Spleen (tissue), 11 donors: ENCODE data around the gene SLC46A2. TPM values are rescaled to one million over a fixed set of nuclear protein-coding genes. Genes with fewer than 3 reads are reported as not detected.

Source experiments
- DNase-seq: peaks from one replicate; pipeline ENCODE4 v3.0.0-alpha.2; 2020
- H3K27ac ChIP-seq, 8 donors: fragments of 200-600 bp; sonication (generic) in 7 of 8; 1 replicate in 4 of 8; 2 replicates in 4 of 8; pipeline versions ENCODE4 v1.5.0 to v1.8.0; 2016 to 2021; ENCODE audit warnings: inconsistent platforms in 4 of 8, mild to moderate bottlenecking in 4 of 8, moderate library complexity in 1 of 8
- H3K27me3 ChIP-seq, 7 donors: fragments of 200-600 bp; sonication (generic) in 6 of 7; replicated peaks in 1 of 7; 1 replicate in 4 of 7; 2 replicates in 3 of 7; pipeline versions ENCODE4 v1.5.0 to v1.8.0; 2016 to 2021; ENCODE audit warnings: inconsistent platforms in 3 of 7, mild to moderate bottlenecking in 1 of 7
- H3K36me3 ChIP-seq, 6 donors: fragments of 200-600 bp; sonication (generic) in 5 of 6; 1 replicate in 4 of 6; 2 replicates in 2 of 6; pipeline versions ENCODE4 v1.5.0 to v1.8.0; 2016 to 2021; ENCODE audit warnings: inconsistent platforms in 2 of 6
- H3K4me1 ChIP-seq, 6 donors: fragments of 200-600 bp; sonication (generic) in 5 of 6; 1 replicate in 3 of 6; 2 replicates in 3 of 6; pipeline versions ENCODE4 v1.5.0 to v1.8.0; 2016 to 2021; ENCODE audit warnings: inconsistent platforms in 3 of 6
- H3K4me3 ChIP-seq, 8 donors: fragments of 200-600 bp; sonication (generic) in 7 of 8; 1 replicate in 4 of 8; 2 replicates in 4 of 8; pipeline versions ENCODE4 v1.5.0 to v1.8.0; 2016 to 2021; ENCODE audit warnings: inconsistent platforms in 4 of 8, mild to moderate bottlenecking in 4 of 8, moderate library complexity in 2 of 8
- H3K9me3 ChIP-seq, 8 donors: fragments of 200-600 bp; sonication (generic) in 7 of 8; 1 replicate in 4 of 8; 2 replicates in 4 of 8; pipeline versions ENCODE4 v1.5.0 to v1.8.0; 2016 to 2021; ENCODE audit warnings: inconsistent platforms in 4 of 8
- CTCF ChIP-seq, 11 experiments: fragments of 200-600 bp in 7 of 11; fragments of 450-650 bp in 4 of 11; sonication (generic) in 4 of 11; IDR thresholded peaks in 8 of 11; conservative IDR thresholded peaks in 3 of 11; 1 replicate in 7 of 11; 2 replicates in 4 of 11; pipeline versions ENCODE4 v1.4.0 to v1.8.0; 2016 to 2021; ENCODE audit warnings: antibody characterized with exemption in 11 of 11, inconsistent platforms in 4 of 11, mild to moderate bottlenecking in 1 of 11
- POLR2A ChIP-seq, 3 donors: fragments of 450-650 bp; IDR thresholded peaks; one replicate each; pipeline ENCODE4 v1.5.1; 2017; ENCODE audit warnings: antibody characterized with exemption in 3 of 3, mild to moderate bottlenecking in 1 of 3
- POLR2AphosphoS5 ChIP-seq, 3 donors: sonication (generic); formaldehyde crosslinking; IDR thresholded peaks; one replicate each; pipeline ENCODE4 v1.5.1; 2017; ENCODE audit warnings: antibody characterized with exemption in 3 of 3
- WGBS, 5 donors: extraction: QIAGEN DNeasy Blood & Tissue Kit in 3 of 5; methylation state at CpG; one replicate each; pipeline versions ENCODE4 v1.1.5 to v1.1.7; 2013 to 2018; 5-methylcytosine and 5-hydroxymethylcytosine counted together
- intact Hi-C: fragments of 100-400 bp; cut with DNase I; formaldehyde crosslinking; loops from one replicate; pipeline ENCODE4 v1.15.0; 2023; ENCODE audit warnings: low total_unique reads
- polyA plus RNA-seq, 3 donors: library from polyadenylated mRNA; stranded (reverse); fragments of 200-250 nt; gene quantifications; one replicate each; pipeline ENCODE4 v1.2.1, GENCODE V29; 2013
- total RNA-seq, 7 donors: library from RNA; depleted of rRNA in 3 of 7; stranded (reverse); fragments of >200 nt in 3 of 7; fragmentation: NEBNext Ultra II Directional in 4 of 7; extraction: Animal tissue kit (Norgen Biotek cat#: 25700) in 4 of 7; gene quantifications; one replicate each; pipeline versions ENCODE4 v1.1.0 to v1.2.1, GENCODE V29; 2016 to 2021
- donor health status: healthy with polysubstance abuse.
- donor health status: DM: no; HTN: no; CAD: no; lungs with moderate emphysema.
- donor health status: DM: no; HTN: no; CAD: no.
- donor health status: Bipolar disorder and iron deficiency.
- donor health status: healthy.
- donor health status: DM: no; HTN: no; CAD: no.
- donor health status: DM: yes; HTN: yes; CAD: no.

Gene SLC46A2
- total and polyA plus RNA-seq, 10 donors = 0.20 to 5.8 (median 0.94) TPM

DNA sequence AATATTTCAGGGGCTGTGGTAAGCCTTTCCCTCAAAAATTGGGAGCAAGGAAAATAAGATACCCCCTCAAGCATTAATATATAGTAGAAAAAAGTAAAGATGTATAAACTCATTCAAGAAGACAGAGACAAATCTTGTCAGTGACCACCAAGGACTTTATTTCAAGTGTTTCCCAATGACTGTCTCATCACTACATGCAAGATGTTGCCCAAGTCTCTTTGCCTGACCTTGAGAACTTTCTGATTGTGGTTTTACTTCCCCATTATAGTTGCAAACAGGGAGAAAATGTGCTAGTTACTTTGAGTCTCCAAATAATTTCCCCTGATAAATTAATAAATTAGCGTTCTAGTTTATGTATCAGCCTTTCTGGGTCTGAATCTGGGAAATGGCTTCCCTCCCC, 4.0 kb upstream of the SLC46A2 start:
- H3K9me3 ChIP-seq = no peaks in the 10 kb centered on the region
- DNase-seq = no peak
- peak overlapping the region in 1 of 8 donors; percentile 1 for H3K4me3 ChIP-seq
- H3K4me1 ChIP-seq = peaks cover 0 to 59% (median 20%) of the 10 kb centered on the region in 6 donors
- peaks cover 0 to 44% (median 17%) of the 10 kb centered on the region in 7 donors for H3K27me3 ChIP-seq
- no peaks in the 10 kb centered on the region for H3K36me3 ChIP-seq
- 65 to 91% (median 81%) methylated on average over 1 of the region's 1 CpG for WGBS, 5 donors
- H3K27ac ChIP-seq = peak overlapping the region in 4 of 8 donors; percentile 13 to 80 (median 72)
- TF ChIP-seq CTCF (IDR thresholded peaks at IDR 0.05 in 8 of 11, conservative IDR thresholded peaks at IDR 0.05 in 3 of 11) (no peak), POLR2AphosphoS5 (IDR thresholded peaks at IDR 0.05) (no peak), POLR2A (IDR thresholded peaks at IDR 0.05) (no peak)
- intact Hi-C loops = no loop called here

- Histone ChIP-seq H3K9me3 (no peaks in the 10 kb centered on the region), H3K4me3 (peak overlapping the region in 1 of 8 donors; percentile 1), H3K27me3 (peaks cover 0 to 50% (median 17%) of the 10 kb centered on the region in 7 donors), H3K4me1 (peaks cover 0 to 59% (median 18%) of the 10 kb centered on the region in 6 donors), H3K36me3 (no peaks in the 10 kb centered on the region), H3K27ac (peak overlapping the region in 4 of 8 donors; percentile 13 to 80 (median 72))
- no peak for DNase-seq
- 80 to 97% (median 96%) methylated on average over 1 of the region's 1 CpG for WGBS, 5 donors
- no peak for TF ChIP-seq CTCF (IDR thresholded peaks at IDR 0.05 in 8 of 11, conservative IDR thresholded peaks at IDR 0.05 in 3 of 11)
- TF ChIP-seq POLR2A (IDR thresholded peaks at IDR 0.05) = no peak
- no peak for TF ChIP-seq POLR2AphosphoS5 (IDR thresholded peaks at IDR 0.05)
- intact Hi-C loops = no loop called here
Measured at GRCh38 chr9:112894041-112894440, 3.4 kb upstream of the SLC46A2 start.

- Histone ChIP-seq H3K36me3 (no peaks in the 10 kb centered on the region), H3K9me3 (no peaks in the 10 kb centered on the region), H3K4me1 (peaks cover 0 to 49% (median 17%) of the 10 kb centered on the region in 6 donors), H3K27ac (peak overlapping the region in 1 of 8 donors; percentile 80), H3K4me3 (no peak overlapping the region), H3K27me3 (peaks cover 0 to 42% (median 17%) of the 10 kb centered on the region in 7 donors)
- TF ChIP-seq POLR2A (IDR thresholded peaks at IDR 0.05) (no peak), POLR2AphosphoS5 (IDR thresholded peaks at IDR 0.05) (no peak), CTCF (IDR thresholded peaks at IDR 0.05 in 8 of 11, conservative IDR thresholded peaks at IDR 0.05 in 3 of 11) (no peak)
- 86 to 94% (median 93%) methylated on average over 2 of the region's 2 CpGs for WGBS, 5 donors
- intact Hi-C loops = no loop called here
- DNase-seq = no peak
Measured at GRCh38 chr9:112892981-112893380, 2.3 kb upstream of the SLC46A2 start.

DNA sequence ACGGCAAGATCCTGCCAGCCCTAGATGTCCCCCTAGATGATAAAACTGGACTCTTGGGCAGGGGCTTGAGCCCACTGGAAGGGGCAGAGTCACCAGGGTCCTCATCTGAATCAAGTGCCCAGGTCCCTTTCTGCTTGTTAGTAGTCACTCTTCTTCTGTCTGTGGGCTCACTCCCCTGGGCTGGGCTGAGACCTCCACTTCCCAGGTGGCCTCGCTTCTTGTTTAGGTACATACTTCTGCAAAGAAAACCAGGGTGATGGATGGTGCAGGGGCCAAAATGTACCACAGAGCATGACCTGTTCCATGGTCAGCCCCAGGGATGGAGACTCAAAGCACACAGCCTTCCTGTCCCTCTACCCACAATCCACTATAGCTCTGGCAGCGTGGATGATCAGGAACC, 845 bp upstream of the SLC46A2 start:
- TF ChIP-seq POLR2AphosphoS5 (IDR thresholded peaks at IDR 0.05) (no peak), CTCF (IDR thresholded peaks at IDR 0.05 in 8 of 11, conservative IDR thresholded peaks at IDR 0.05 in 3 of 11) (no peak), POLR2A (IDR thresholded peaks at IDR 0.05) (no peak)
- peak overlapping the region in 1 of 8 donors; percentile 31 for H3K4me3 ChIP-seq
- 81 to 98% (median 92%) methylated on average over 3 of the region's 3 CpGs for WGBS, 5 donors
- H3K4me1 ChIP-seq = peaks cover 0 to 48% (median 17%) of the 10 kb centered on the region in 6 donors
- intact Hi-C loops = no loop called here
- H3K36me3 ChIP-seq = no peaks in the 10 kb centered on the region
- H3K27me3 ChIP-seq = peaks cover 0 to 38% (median 17%) of the 10 kb centered on the region in 7 donors
- no peak overlapping the region for H3K27ac ChIP-seq
- DNase-seq = no peak
- no peaks in the 10 kb centered on the region for H3K9me3 ChIP-seq
